Glutamatergic neuron (in vitro differentiated cells): Measurements from ENCODE around the gene TBL1XR1. TPM values are rescaled to one million over a fixed set of nuclear protein-coding genes. Genes with fewer than 3 reads are reported as not detected.
"Not testable (repeated sequence)": the region's sequence is repeated elsewhere in the genome, so short reads cannot be mapped to it uniquely, and the experiment has no call there.

Experiments used
- DNase-seq: peaks from one replicate; pipeline ENCODE4 v3.0.0; 2022
- H3K27ac Mint-ChIP-seq: one replicate; pipeline ENCODE4 v1.8.0; 2020; ENCODE audit warnings: mild to moderate bottlenecking, mixed read lengths, inconsistent platforms; ENCODE audit not compliant: unreplicated experiment
- H3K27me3 Mint-ChIP-seq: one replicate; pipeline ENCODE4 v1.8.0; 2020; ENCODE audit warnings: mild to moderate bottlenecking, moderate library complexity, mixed read lengths, inconsistent platforms; ENCODE audit not compliant: unreplicated experiment
- H3K36me3 Mint-ChIP-seq: one replicate; pipeline ENCODE4 v1.8.0; 2020; ENCODE audit warnings: mild to moderate bottlenecking, mixed read lengths, inconsistent platforms; ENCODE audit not compliant: unreplicated experiment
- H3K4me1 Mint-ChIP-seq: one replicate; pipeline ENCODE4 v1.8.0; 2020; ENCODE audit warnings: mild to moderate bottlenecking, low read depth, mixed read lengths, inconsistent platforms; ENCODE audit not compliant: unreplicated experiment
- H3K4me3 Mint-ChIP-seq: one replicate; pipeline ENCODE4 v1.8.0; 2020; ENCODE audit warnings: mild to moderate bottlenecking, mixed read lengths, inconsistent platforms; ENCODE audit not compliant: unreplicated experiment
- H3K9me3 Mint-ChIP-seq: one replicate; pipeline ENCODE4 v1.8.0; 2020; ENCODE audit warnings: mild to moderate bottlenecking, moderate library complexity, mixed read lengths, inconsistent platforms; ENCODE audit not compliant: unreplicated experiment
- total RNA-seq: library from RNA; stranded (reverse); fragmentation: NEBNext Ultra II Directional; extraction: Animal tissue kit (Norgen Biotek cat#: 25700); gene quantifications from one replicate; pipeline ENCODE4 v1.2.1, GENCODE V29; 2021; ENCODE audit not compliant: unreplicated experiment
- TF ChIP-seq, protein P1 (sequence below): fragments of 200-600 bp; sonication (generic); IDR thresholded peaks from one replicate; pipeline ENCODE4 v1.5.0; 2021; ENCODE audit not compliant: partially characterized antibody, unreplicated experiment

The TBL1XR1 gene
- total RNA-seq, 1 donor from 2014 or later = 101 TPM

DNA sequence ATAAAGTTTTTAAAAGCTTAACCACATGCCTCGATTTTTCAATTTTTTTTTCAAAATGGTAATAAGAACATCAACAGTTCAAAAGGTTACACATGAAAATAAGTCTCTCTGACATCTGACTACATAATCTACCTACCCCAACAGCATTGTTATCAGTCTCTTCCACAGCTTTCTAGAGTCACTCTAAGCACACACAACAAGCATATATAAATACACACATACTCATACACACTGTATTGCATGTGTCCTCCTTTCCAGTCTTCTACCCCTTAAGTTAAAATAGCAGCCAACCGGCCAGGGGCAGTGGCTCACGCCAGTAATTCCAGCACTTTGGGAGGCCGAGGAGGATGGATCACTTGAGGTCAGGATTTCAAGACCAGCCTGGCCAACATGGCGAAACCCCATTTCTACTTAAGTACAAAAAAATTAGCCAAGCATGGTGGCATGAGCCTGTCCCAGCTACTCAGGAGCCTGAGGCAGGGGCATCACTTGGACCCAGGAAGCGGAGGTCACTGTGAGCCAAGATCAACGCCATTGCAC lies 12.2 kb downstream of the TBL1XR1 start:
- DNase-seq = no peak
- TF ChIP-seq, protein P1, sequence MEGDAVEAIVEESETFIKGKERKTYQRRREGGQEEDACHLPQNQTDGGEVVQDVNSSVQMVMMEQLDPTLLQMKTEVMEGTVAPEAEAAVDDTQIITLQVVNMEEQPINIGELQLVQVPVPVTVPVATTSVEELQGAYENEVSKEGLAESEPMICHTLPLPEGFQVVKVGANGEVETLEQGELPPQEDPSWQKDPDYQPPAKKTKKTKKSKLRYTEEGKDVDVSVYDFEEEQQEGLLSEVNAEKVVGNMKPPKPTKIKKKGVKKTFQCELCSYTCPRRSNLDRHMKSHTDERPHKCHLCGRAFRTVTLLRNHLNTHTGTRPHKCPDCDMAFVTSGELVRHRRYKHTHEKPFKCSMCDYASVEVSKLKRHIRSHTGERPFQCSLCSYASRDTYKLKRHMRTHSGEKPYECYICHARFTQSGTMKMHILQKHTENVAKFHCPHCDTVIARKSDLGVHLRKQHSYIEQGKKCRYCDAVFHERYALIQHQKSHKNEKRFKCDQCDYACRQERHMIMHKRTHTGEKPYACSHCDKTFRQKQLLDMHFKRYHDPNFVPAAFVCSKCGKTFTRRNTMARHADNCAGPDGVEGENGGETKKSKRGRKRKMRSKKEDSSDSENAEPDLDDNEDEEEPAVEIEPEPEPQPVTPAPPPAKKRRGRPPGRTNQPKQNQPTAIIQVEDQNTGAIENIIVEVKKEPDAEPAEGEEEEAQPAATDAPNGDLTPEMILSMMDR = no peak
- Mint-ChIP-seq H3K9me3 (peaks cover 5% of the 10 kb centered on the region), H3K36me3 (peaks cover 4% of the 10 kb centered on the region), H3K4me3 (no peak overlapping the region), H3K27ac (no peak overlapping the region), H3K27me3 (no peaks in the 10 kb centered on the region), H3K4me1 (peaks cover 6% of the 10 kb centered on the region)

- not testable (repeated sequence) for H3K4me1 Mint-ChIP-seq, H3K4me3 Mint-ChIP-seq, H3K36me3 Mint-ChIP-seq, H3K9me3 Mint-ChIP-seq, H3K27me3 Mint-ChIP-seq, DNase-seq, H3K27ac Mint-ChIP-seq
These were observed 12.7 kb downstream of the TBL1XR1 start for GRCh38 chr3:177184602-177185001.

GRCh38 chr3:177182352-177182751 lies 14.9 kb downstream of the TBL1XR1 start:
- no peak overlapping the region for H3K4me3 Mint-ChIP-seq
- H3K4me1 Mint-ChIP-seq = peaks cover 9% of the 10 kb centered on the region
- TF ChIP-seq, protein P1 = no peak
- peaks cover 4% of the 10 kb centered on the region for H3K36me3 Mint-ChIP-seq
- no peak for DNase-seq
- H3K27me3 Mint-ChIP-seq = no peaks in the 10 kb centered on the region
- H3K27ac Mint-ChIP-seq = no peak overlapping the region
- peaks cover 7% of the 10 kb centered on the region for H3K9me3 Mint-ChIP-seq

DNA sequence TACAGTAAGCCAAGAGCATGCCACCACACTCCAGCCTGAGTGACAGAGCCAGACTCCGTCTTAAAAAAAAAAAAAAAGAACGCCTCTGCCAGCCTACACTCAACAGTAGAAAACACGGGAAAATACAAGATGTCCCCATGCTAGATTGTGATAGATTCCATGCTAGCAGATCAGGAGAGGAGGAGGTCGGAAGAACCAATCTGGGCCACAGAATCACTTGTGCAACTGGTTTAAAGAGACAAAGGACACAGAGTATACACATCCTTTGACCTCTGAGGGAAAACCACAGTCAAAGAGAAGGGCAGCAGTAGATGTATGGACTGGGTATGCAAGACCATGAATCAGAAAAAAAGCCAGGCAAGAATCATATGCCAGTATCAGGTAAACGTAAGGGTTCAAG lies 15.9 kb downstream of the TBL1XR1 start:
- Mint-ChIP-seq H3K4me3 (no peak overlapping the region), H3K27me3 (no peaks in the 10 kb centered on the region), H3K4me1 (peaks cover 9% of the 10 kb centered on the region), H3K36me3 (peaks cover 4% of the 10 kb centered on the region), H3K9me3 (peaks cover 6% of the 10 kb centered on the region), H3K27ac (no peak overlapping the region)
- TF ChIP-seq, protein P1 = no peak
- no peak for DNase-seq

GRCh38 chr3:177180506-177180905 lies 16.8 kb downstream of the TBL1XR1 start:
- peaks cover 9% of the 10 kb centered on the region for H3K4me1 Mint-ChIP-seq

More at GRCh38 chr3:177180506-177180905, 16.8 kb downstream of the TBL1XR1 start:
- no peak for DNase-seq
- peaks cover 6% of the 10 kb centered on the region for H3K9me3 Mint-ChIP-seq
- no peaks in the 10 kb centered on the region for H3K27me3 Mint-ChIP-seq
- no peak overlapping the region for H3K27ac Mint-ChIP-seq
- H3K36me3 Mint-ChIP-seq = peaks cover 4% of the 10 kb centered on the region
- no peak overlapping the region for H3K4me3 Mint-ChIP-seq
- TF ChIP-seq, protein P1 = no peak
